H9 (cell line): ENCODE measurements around the gene HOXC6. TPM values are rescaled to one million over a fixed set of nuclear protein-coding genes. Genes with fewer than 3 reads are reported as not detected.

Source experiments
- DNase-seq: peaks from one replicate; pipeline ENCODE4 v3.0.0-alpha.2; 2017
- H2AFZ ChIP-seq: one replicate; pipeline ENCODE4 v1.6.1; 2013; ENCODE audit warnings: mild to moderate bottlenecking, low read length, control low read depth, moderate library complexity
- H2AK5ac ChIP-seq: 2 replicates; pipeline ENCODE4 v1.6.1; 2013; ENCODE audit warnings: low read length, control low read depth, mixed read lengths; ENCODE audit not compliant: insufficient read length
- H2BK120ac ChIP-seq: one replicate; pipeline ENCODE4 v1.6.1; 2013; ENCODE audit warnings: low read depth, mild to moderate bottlenecking, low read length, control low read depth, inconsistent platforms; ENCODE audit not compliant: poor library complexity, severe bottlenecking
- H2BK12ac ChIP-seq: 2 replicates; pipeline ENCODE4 v1.6.1; 2013; ENCODE audit warnings: low read length, control low read depth, mixed read lengths, low read depth; ENCODE audit not compliant: insufficient read length
- H2BK15ac ChIP-seq: 2 replicates; pipeline ENCODE4 v1.6.1; 2013; ENCODE audit warnings: low read depth, low read length, control low read depth
- H2BK20ac ChIP-seq: one replicate; pipeline ENCODE4 v1.6.1; 2013; ENCODE audit warnings: low read depth, mild to moderate bottlenecking, low read length, control low read depth, inconsistent platforms; ENCODE audit not compliant: poor library complexity, severe bottlenecking
- H2BK5ac ChIP-seq: 2 replicates; pipeline ENCODE4 v1.6.1; 2013; ENCODE audit warnings: low read length, control low read depth, mixed read lengths; ENCODE audit not compliant: insufficient read length
- H3K14ac ChIP-seq: 2 replicates; pipeline ENCODE4 v1.6.1; 2013; ENCODE audit warnings: low read length, control low read depth; ENCODE audit not compliant: insufficient read depth
- H3K18ac ChIP-seq: 2 replicates; pipeline ENCODE4 v1.6.1; 2013; ENCODE audit warnings: low read depth, mild to moderate bottlenecking, mixed read lengths, low read length, control low read depth; ENCODE audit not compliant: insufficient read length
- H3K23ac ChIP-seq: 2 replicates; pipeline ENCODE4 v1.6.1; 2013; ENCODE audit warnings: low read length, control low read depth, mixed read lengths, low read depth; ENCODE audit not compliant: insufficient read length
- H3K23me2 ChIP-seq: 2 replicates; pipeline ENCODE4 v1.6.1; 2013; ENCODE audit warnings: low read depth, mild to moderate bottlenecking, mixed read lengths, low read length, control low read depth; ENCODE audit not compliant: insufficient read length, poor library complexity, severe bottlenecking
- H3K27ac ChIP-seq: 2 replicates; pipeline ENCODE4 v1.5.1; 2013; ENCODE audit warnings: low read length, control low read depth, mixed read lengths, low read depth; ENCODE audit not compliant: insufficient read length
- H3K27me3 ChIP-seq: 2 replicates; pipeline ENCODE4 v1.6.1; 2013; ENCODE audit warnings: low read length, control low read depth, inconsistent platforms; ENCODE audit not compliant: insufficient read depth
- H3K4ac ChIP-seq: 2 replicates; pipeline ENCODE4 v1.6.1; 2013; ENCODE audit warnings: low read depth, mild to moderate bottlenecking, control low read depth, inconsistent platforms, low read length, moderate library complexity
- H3K4me1 ChIP-seq: 2 replicates; pipeline ENCODE4 v1.6.1; 2013; ENCODE audit warnings: low read length, control low read depth, inconsistent platforms; ENCODE audit not compliant: insufficient read depth
- H3K4me2 ChIP-seq: 2 replicates; pipeline ENCODE4 v1.6.1; 2013; ENCODE audit warnings: low read length, control low read depth, mixed read lengths; ENCODE audit not compliant: insufficient read length, insufficient read depth
- H3K56ac ChIP-seq: 2 replicates; pipeline ENCODE4 v1.6.1; 2013; ENCODE audit warnings: low read depth, mild to moderate bottlenecking, mixed read lengths, low read length, control low read depth; ENCODE audit not compliant: insufficient read length
- H3K79me1 ChIP-seq: 2 replicates; pipeline ENCODE4 v1.6.1; 2013; ENCODE audit warnings: low read depth, mild to moderate bottlenecking, moderate library complexity, low read length, control low read depth, inconsistent platforms; ENCODE audit not compliant: insufficient read depth, poor library complexity, severe bottlenecking
- H3K79me2 ChIP-seq: 2 replicates; pipeline ENCODE4 v1.6.1; 2013; ENCODE audit warnings: low read length, control low read depth, inconsistent platforms; ENCODE audit not compliant: insufficient read depth
- H3K9ac ChIP-seq: 2 replicates; pipeline ENCODE4 v1.6.1; 2013; ENCODE audit warnings: low read length, control low read depth, mixed read lengths; ENCODE audit not compliant: insufficient read length; ENCODE audit errors: extremely low read depth
- H3K9me3 ChIP-seq: one replicate; pipeline ENCODE4 v1.6.1; 2013; ENCODE audit warnings: low read depth, low read length, inconsistent platforms; ENCODE audit not compliant: control insufficient read depth
- H3T11ph ChIP-seq: one replicate; pipeline ENCODE4 v1.6.1; 2013; ENCODE audit warnings: mild to moderate bottlenecking, low read length, control low read depth, inconsistent platforms
- H4K20me1 ChIP-seq: one replicate; pipeline ENCODE4 v1.6.1; 2013; ENCODE audit not compliant: control insufficient read depth, insufficient read length, insufficient read depth
- H4K5ac ChIP-seq: 2 replicates; pipeline ENCODE4 v1.6.1; 2013; ENCODE audit warnings: low read depth, mild to moderate bottlenecking, mixed read lengths, low read length, control low read depth; ENCODE audit not compliant: insufficient read length
- H4K8ac ChIP-seq: replicated peaks from 2 replicates; pipeline ENCODE4 v1.6.1; 2013; ENCODE audit warnings: low read length, control low read depth, mixed read lengths, low read depth; ENCODE audit not compliant: insufficient read length
- H4K91ac ChIP-seq: 2 replicates; pipeline ENCODE4 v1.6.1; 2013; ENCODE audit warnings: low read depth, mild to moderate bottlenecking, moderate library complexity, mixed read lengths, low read length, control low read depth; ENCODE audit not compliant: insufficient read length
- H3K27ac Mint-ChIP-seq, 3 experiments: 2 replicates in 2 of 3; 3 replicates in 1 of 3; pipeline ENCODE4 v1.8.0; 2020 to 2021; ENCODE audit warnings: mixed read lengths in 3 of 3, mild to moderate bottlenecking in 1 of 3, moderate library complexity in 1 of 3
- H3K27me3 Mint-ChIP-seq: 2 replicates; pipeline ENCODE4 v1.8.0; 2021; ENCODE audit warnings: low read depth, mild to moderate bottlenecking, moderate library complexity, mixed read lengths
- H3K36me3 Mint-ChIP-seq, 3 experiments: 2 replicates in 2 of 3; 3 replicates in 1 of 3; pipeline ENCODE4 v1.8.0; 2020 to 2021; ENCODE audit warnings: low read depth in 3 of 3, mixed read lengths in 3 of 3; ENCODE audit not compliant: insufficient read depth in 1 of 3
- H3K4me1 Mint-ChIP-seq, 2 experiments: 2 replicates each; pipeline ENCODE4 v1.8.0; 2020; ENCODE audit warnings: mixed read lengths in 2 of 2
- H3K4me3 Mint-ChIP-seq, 2 experiments: 2 replicates in 1 of 2; 3 replicates in 1 of 2; pipeline ENCODE4 v1.8.0; 2020 to 2021; ENCODE audit warnings: mild to moderate bottlenecking in 2 of 2, mixed read lengths in 2 of 2, moderate library complexity in 1 of 2
- H3K9me3 Mint-ChIP-seq, 2 experiments: 2 replicates in 1 of 2; 3 replicates in 1 of 2; pipeline ENCODE4 v1.8.0; 2020; ENCODE audit warnings: mild to moderate bottlenecking in 2 of 2, mixed read lengths in 2 of 2, moderate library complexity in 1 of 2
- CTCF ChIP-seq: fragments of 200-600 bp; sonication (generic); conservative IDR thresholded peaks from 3 replicates; pipeline ENCODE4 v1.8.0; 2021; ENCODE audit warnings: antibody characterized with exemption, mild to moderate bottlenecking
- WGBS: extraction: QIAGEN DNeasy Blood & Tissue Kit; methylation state at CpG from one replicate; pipeline ENCODE4 v1.1.7; 2013; ENCODE audit warnings: missing lambda C conversion rate, low lambda C conversion rate, mixed read lengths; ENCODE audit not compliant: insufficient read length; ENCODE audit errors: extremely low coverage; 5-methylcytosine and 5-hydroxymethylcytosine counted together
- total RNA-seq: library from RNA; stranded (reverse); gene quantifications from 2 replicates; pipeline ENCODE4 v1.2.1, GENCODE V29; 2021

The HOXC6 gene
- total RNA-seq, 1 experiment from 2014 or later: not detected

GRCh38 chr12:53989227-53990113 lies 38.8 kb upstream of the HOXC6 start:
- no peak overlapping the region for H3K27ac ChIP-seq
- H2BK20ac ChIP-seq: no peak overlapping the region
- H2AK5ac ChIP-seq: no peak overlapping the region
- H3K23ac ChIP-seq: no peak overlapping the region
- H4K20me1 ChIP-seq: no peaks in the 10 kb centered on the region
- H2BK15ac ChIP-seq: no peak overlapping the region
- TF ChIP-seq CTCF: peak; percentile 58
- H3K4me3 Mint-ChIP-seq: no peak overlapping the region
- H4K8ac ChIP-seq: no peak overlapping the region
- no peak overlapping the region for H3T11ph ChIP-seq
- H3K23me2 ChIP-seq: no peaks in the 10 kb centered on the region
- no peaks in the 10 kb centered on the region; a peak in 2 of 7 replicates for H3K36me3 Mint-ChIP-seq
- peaks cover 3 to 16% of the 10 kb centered on the region in 2 experiments; a peak in 2 of 4 replicates for H3K4me1 Mint-ChIP-seq
- no peak overlapping the region for H2BK5ac ChIP-seq
- no peak for DNase-seq
- H3K14ac ChIP-seq: no peak overlapping the region
- peaks cover 3 to 8% of the 10 kb centered on the region in 2 experiments; a peak in 4 of 5 replicates for H3K9me3 Mint-ChIP-seq
- H3K56ac ChIP-seq: no peak overlapping the region
- no peak overlapping the region for H3K4ac ChIP-seq
- H2AFZ ChIP-seq: no peak overlapping the region
- H3K9ac ChIP-seq: no peak overlapping the region
- no peak overlapping the region for H3K4me2 ChIP-seq
- no peaks in the 10 kb centered on the region for H3K79me2 ChIP-seq
- H4K5ac ChIP-seq: no peak overlapping the region
- H3K27me3 ChIP-seq: peaks cover 96% of the 10 kb centered on the region
- H4K91ac ChIP-seq: no peak overlapping the region
- no peaks in the 10 kb centered on the region for H3K9me3 ChIP-seq
- H3K79me1 ChIP-seq: no peaks in the 10 kb centered on the region
- peaks cover 100% of the 10 kb centered on the region for H3K27me3 Mint-ChIP-seq
- WGBS: no CpG with 5 or more reads among the region's 28 CpGs
- no peak overlapping the region for H3K18ac ChIP-seq
- H2BK12ac ChIP-seq: no peak overlapping the region
- no peak overlapping the region for H3K27ac Mint-ChIP-seq
- H3K4me1 ChIP-seq: no peaks in the 10 kb centered on the region
- no peak overlapping the region for H2BK120ac ChIP-seq
